Endodermal cell (in vitro differentiated cells): ENCODE measurements around the gene TUG1. TPM values are rescaled to one million over a fixed set of nuclear protein-coding genes. Genes with fewer than 3 reads are reported as not detected.

Experiments
- DNase-seq: peaks from one replicate; pipeline ENCODE4 v3.0.0-alpha.2; 2017
- H3K27ac ChIP-seq: 2 replicates; pipeline ENCODE4 v1.5.1; 2013; ENCODE audit warnings: mild to moderate bottlenecking, low read depth, low read length, moderate library complexity
- H3K27me3 ChIP-seq: 2 replicates; pipeline ENCODE4 v1.6.1; 2013; ENCODE audit warnings: mild to moderate bottlenecking, low read length, moderate library complexity; ENCODE audit not compliant: insufficient read depth, control insufficient read depth, poor library complexity, severe bottlenecking
- H3K36me3 ChIP-seq: 2 replicates; pipeline ENCODE4 v1.7.0; 2013; ENCODE audit warnings: mild to moderate bottlenecking, low read length, moderate library complexity; ENCODE audit not compliant: control insufficient read depth, insufficient read depth
- H3K4me1 ChIP-seq: one replicate; pipeline ENCODE4 v1.7.0; 2013; ENCODE audit warnings: low read length; ENCODE audit not compliant: control insufficient read depth, insufficient read depth
- H3K4me3 ChIP-seq: 2 replicates; pipeline ENCODE4 v1.5.1; 2013; ENCODE audit warnings: mild to moderate bottlenecking, low read length, moderate library complexity
- H3K9ac ChIP-seq: 2 replicates; pipeline ENCODE4 v1.6.1; 2013; ENCODE audit warnings: mild to moderate bottlenecking, low read length, moderate library complexity; ENCODE audit not compliant: poor library complexity, severe bottlenecking; ENCODE audit errors: extremely low read depth
- H3K9me3 ChIP-seq: 2 replicates; pipeline ENCODE4 v1.6.1; 2013; ENCODE audit warnings: mild to moderate bottlenecking, low read length, moderate library complexity; ENCODE audit not compliant: control insufficient read depth
- H3K27ac Mint-ChIP-seq: 2 replicates; pipeline ENCODE4 v1.8.0; 2020; ENCODE audit warnings: mixed read lengths
- H3K27me3 Mint-ChIP-seq: 2 replicates; pipeline ENCODE4 v1.8.0; 2021; ENCODE audit warnings: mild to moderate bottlenecking, mixed read lengths; ENCODE audit not compliant: insufficient read depth
- H3K36me3 Mint-ChIP-seq: 2 replicates; pipeline ENCODE4 v1.8.0; 2020; ENCODE audit warnings: low read depth, mixed read lengths
- H3K4me1 Mint-ChIP-seq: 2 replicates; pipeline ENCODE4 v1.8.0; 2020; ENCODE audit warnings: mixed read lengths
- H3K4me3 Mint-ChIP-seq: 2 replicates; pipeline ENCODE4 v1.8.0; 2020; ENCODE audit warnings: mild to moderate bottlenecking, moderate library complexity, mixed read lengths
- H3K9me3 Mint-ChIP-seq: 2 replicates; pipeline ENCODE4 v1.8.0; 2020; ENCODE audit warnings: mild to moderate bottlenecking, mixed read lengths
- WGBS, 2 experiments: methylation state at CpG; one replicate each; pipeline versions ENCODE4 v1.1.5 to v1.1.7; 2013; ENCODE audit warnings: missing lambda C conversion rate in 2 of 2, mixed read lengths in 1 of 2; ENCODE audit not compliant: insufficient coverage in 1 of 2, insufficient read length in 1 of 2; 5-methylcytosine and 5-hydroxymethylcytosine counted together
- long read RNA-seq, 4 experiments: library from polyadenylated mRNA in 2 of 4; library from RNA in 1 of 4; library from capped mRNA in 1 of 4; stranded (forward) in 3 of 4; unstranded in 1 of 4; transcript quantifications; one replicate each; pipeline ENCODE4 v2.0.0, GENCODE V29; 2020 to 2021; ENCODE audit warnings: inconsistent platforms in 1 of 4
- polyA plus RNA-seq, 2 experiments: library from polyadenylated mRNA; stranded (reverse); fragments of 50-300 nt; gene quantifications; one replicate each; pipeline ENCODE4 v1.2.3, GENCODE V29; 2013
- total RNA-seq, 2 donors: library from RNA; stranded (reverse); fragmentation: NEBNext Ultra II Directional in 1 of 2; extraction: Animal tissue kit (Norgen Biotek cat#: 25700) in 1 of 2; gene quantifications; 2 replicates in 1 of 2; 3 replicates in 1 of 2; pipeline ENCODE4 v1.2.1, GENCODE V29; 2021
- TF ChIP-seq, protein P1 (sequence below): fragments of 200-600 bp; sonication (generic); conservative IDR thresholded peaks from 2 replicates; pipeline ENCODE4 v1.5.0; 2021; ENCODE audit warnings: antibody characterized with exemption, mild to moderate bottlenecking

TUG1 gene
- 100 to 1,000 TPM; 113 to 123 TPM for total RNA-seq
- 113 TPM for polyA plus RNA-seq (2013, experiment 1 of 2)
- 105 TPM for polyA plus RNA-seq (2013, experiment 2 of 2)
- long read RNA-seq, experiment 1, full-length matches to known transcripts: 7 of 28 reads
- long read RNA-seq, experiment 1, partial matches to known transcripts: 0 of 28 reads
- long read RNA-seq, experiment 1, other reads (novel, unspliced or antisense): 21 of 28 reads
- long read RNA-seq, experiment 2, full-length matches to known transcripts: 60 of 108 reads
- long read RNA-seq, experiment 2, partial matches to known transcripts: 0 of 108 reads
- long read RNA-seq, experiment 2, other reads (novel, unspliced or antisense): 48 of 108 reads
- long read RNA-seq, experiment 3, full-length matches to known transcripts: 12 of 41 reads
- long read RNA-seq, experiment 3, partial matches to known transcripts: 0 of 41 reads
- long read RNA-seq, experiment 3, other reads (novel, unspliced or antisense): 29 of 41 reads
- long read RNA-seq, experiment 4: 0 reads

DNA sequence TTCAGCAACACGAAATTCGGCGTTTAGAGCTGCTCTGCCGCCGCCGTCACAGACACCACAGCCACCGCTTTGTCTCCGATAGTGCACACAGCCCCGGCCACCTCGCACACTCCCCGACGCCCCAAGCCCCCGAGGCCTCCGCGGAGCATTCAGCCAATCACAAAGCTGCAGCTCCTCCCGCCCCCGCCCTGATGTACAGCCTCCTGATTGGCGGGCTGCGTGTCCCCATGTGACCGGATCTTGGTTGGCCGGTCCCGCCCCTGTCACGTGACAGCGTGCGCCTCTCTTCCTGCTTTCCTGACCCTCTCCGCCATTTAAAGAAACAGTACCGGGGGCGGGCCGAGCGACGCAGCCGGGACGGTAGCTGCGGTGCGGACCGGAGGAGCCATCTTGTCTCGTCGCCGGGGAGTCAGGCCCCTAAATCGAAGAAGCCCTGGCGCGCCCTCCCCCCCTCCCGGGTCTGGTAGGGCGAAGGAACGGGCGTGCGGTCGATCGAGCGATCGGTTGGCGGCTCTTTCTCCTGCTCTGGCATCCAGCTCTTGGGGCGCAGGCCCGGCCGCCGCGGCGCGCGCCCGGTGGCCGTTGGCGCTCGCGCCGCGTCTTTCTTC, at the start of gene TUG1:
TUG1 (plus strand) TSS at position 342 of the 608 bp plus-strand sequence.
- H3K27me3 Mint-ChIP-seq: peaks cover 2% of the 10 kb centered on the region
- DNase-seq: peak; percentile 99
- H3K9me3 Mint-ChIP-seq: peaks cover 54% of the 10 kb centered on the region
- peak within 1 kb of the TSS; percentile 96 for H3K27ac Mint-ChIP-seq
- Histone ChIP-seq H3K36me3 (peaks cover 57% of the 10 kb centered on the region), H3K9me3 (peaks cover 52% of the 10 kb centered on the region), H3K9ac (peak within 1 kb of the TSS; percentile 81), H3K27ac (peak within 1 kb of the TSS; percentile 88), H3K4me3 (peak within 1 kb of the TSS; percentile 97), H3K27me3 (no peaks in the 10 kb centered on the region), H3K4me1 (no peaks in the 10 kb centered on the region)
- peaks cover 60% of the 10 kb centered on the region for H3K36me3 Mint-ChIP-seq
- TF ChIP-seq, protein P1, sequence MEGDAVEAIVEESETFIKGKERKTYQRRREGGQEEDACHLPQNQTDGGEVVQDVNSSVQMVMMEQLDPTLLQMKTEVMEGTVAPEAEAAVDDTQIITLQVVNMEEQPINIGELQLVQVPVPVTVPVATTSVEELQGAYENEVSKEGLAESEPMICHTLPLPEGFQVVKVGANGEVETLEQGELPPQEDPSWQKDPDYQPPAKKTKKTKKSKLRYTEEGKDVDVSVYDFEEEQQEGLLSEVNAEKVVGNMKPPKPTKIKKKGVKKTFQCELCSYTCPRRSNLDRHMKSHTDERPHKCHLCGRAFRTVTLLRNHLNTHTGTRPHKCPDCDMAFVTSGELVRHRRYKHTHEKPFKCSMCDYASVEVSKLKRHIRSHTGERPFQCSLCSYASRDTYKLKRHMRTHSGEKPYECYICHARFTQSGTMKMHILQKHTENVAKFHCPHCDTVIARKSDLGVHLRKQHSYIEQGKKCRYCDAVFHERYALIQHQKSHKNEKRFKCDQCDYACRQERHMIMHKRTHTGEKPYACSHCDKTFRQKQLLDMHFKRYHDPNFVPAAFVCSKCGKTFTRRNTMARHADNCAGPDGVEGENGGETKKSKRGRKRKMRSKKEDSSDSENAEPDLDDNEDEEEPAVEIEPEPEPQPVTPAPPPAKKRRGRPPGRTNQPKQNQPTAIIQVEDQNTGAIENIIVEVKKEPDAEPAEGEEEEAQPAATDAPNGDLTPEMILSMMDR: no peak
- peak within 1 kb of the TSS; percentile 85 for H3K4me3 Mint-ChIP-seq
- H3K4me1 Mint-ChIP-seq: peaks cover 31% of the 10 kb centered on the region
- WGBS, 2 experiments: 0% methylated on average over 14 to 67 of the region's 67 CpGs

DNA sequence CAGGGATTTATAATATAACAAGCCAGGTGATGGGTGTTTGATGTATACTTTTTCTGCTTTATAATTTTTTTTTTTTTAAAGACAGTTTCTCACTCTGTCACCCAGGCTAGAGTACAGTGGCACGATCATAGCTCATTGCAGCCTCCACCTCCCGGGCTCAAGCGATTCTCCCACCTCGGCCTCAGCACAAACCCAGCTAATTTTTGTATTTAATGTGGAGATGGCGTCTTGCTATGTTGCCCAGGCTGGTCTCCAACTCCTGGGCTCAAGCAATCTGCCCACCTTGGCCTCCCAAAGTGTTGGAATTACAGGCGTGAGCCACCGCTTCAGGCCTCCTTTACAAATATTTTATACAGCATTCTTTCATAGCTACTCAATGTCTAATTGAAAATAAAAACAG, 49.1 kb upstream of the TUG1 start:
- Histone ChIP-seq H3K9ac (no peak overlapping the region), H3K4me3 (no peak overlapping the region), H3K27ac (no peak overlapping the region), H3K9me3 (no peaks in the 10 kb centered on the region), H3K27me3 (no peaks in the 10 kb centered on the region), H3K4me1 (no peaks in the 10 kb centered on the region), H3K36me3 (peaks cover 7% of the 10 kb centered on the region)
- Mint-ChIP-seq H3K4me1 (no peaks in the 10 kb centered on the region), H3K36me3 (peaks cover 18% of the 10 kb centered on the region), H3K27ac (no peak overlapping the region), H3K4me3 (no peak overlapping the region), H3K27me3 (no peaks in the 10 kb centered on the region), H3K9me3 (peaks cover 2% of the 10 kb centered on the region)
- DNase-seq: no peak
- TF ChIP-seq, protein P1: no peak
- 91 to 100% methylated on average over 3 to 7 of the region's 7 CpGs for WGBS, 2 experiments

- no peak overlapping the region for H3K9ac ChIP-seq
- no peaks in the 10 kb centered on the region for H3K27me3 ChIP-seq
- no peak overlapping the region for H3K4me3 ChIP-seq
- H3K27ac ChIP-seq: no peak overlapping the region
- H3K9me3 Mint-ChIP-seq: peaks cover under 1% of the 10 kb centered on the region
- no peaks in the 10 kb centered on the region for H3K4me1 Mint-ChIP-seq
- TF ChIP-seq, protein P1: peak; percentile 98
- no peak overlapping the region for H3K4me3 Mint-ChIP-seq
- peaks cover 19% of the 10 kb centered on the region for H3K36me3 Mint-ChIP-seq
- H3K27me3 Mint-ChIP-seq: no peaks in the 10 kb centered on the region
- no peaks in the 10 kb centered on the region for H3K9me3 ChIP-seq
- 0 to 17% methylated on average over 2 to 9 of the region's 9 CpGs for WGBS, 2 experiments
- DNase-seq: peak; percentile 95
- H3K27ac Mint-ChIP-seq: no peak overlapping the region
- no peaks in the 10 kb centered on the region for H3K4me1 ChIP-seq
- H3K36me3 ChIP-seq: peaks cover 11% of the 10 kb centered on the region
Measured at GRCh38 chr22:30920407-30920806, 48.7 kb upstream of the TUG1 start.
